Vagina (tissue), 2 donors: ENCODE results near the gene TDRD7. TPM values are rescaled to one million over a fixed set of nuclear protein-coding genes. Genes with fewer than 3 reads are reported as not detected.

ENCODE experiments used
- DNase-seq, 2 donors: peaks; one replicate each; pipeline ENCODE4 v3.0.0-alpha.2; 2017; ENCODE audit errors: extremely low spot score in 2 of 2
- H3K27ac ChIP-seq: fragments of 200-600 bp; sonication (generic); one replicate; pipeline ENCODE4 v1.5.1; 2019
- H3K27me3 ChIP-seq: fragments of 200-600 bp; sonication (generic); one replicate; pipeline ENCODE4 v1.5.1; 2019
- H3K36me3 ChIP-seq, 2 donors: fragments of 200-600 bp; sonication (generic); one replicate each; pipeline ENCODE4 v1.5.1; 2017 to 2019
- H3K4me1 ChIP-seq: fragments of 200-600 bp; sonication (generic); one replicate; pipeline ENCODE4 v1.5.1; 2019
- H3K4me3 ChIP-seq, 2 donors: fragments of 200-600 bp; sonication (generic); 1 replicate in 1 of 2; 2 replicates in 1 of 2; pipeline ENCODE4 v1.5.1; 2016 to 2019
- H3K9me3 ChIP-seq: fragments of 200-600 bp; sonication (generic); one replicate; pipeline ENCODE4 v1.5.1; 2019
- POLR2A ChIP-seq, 2 donors: fragments of 450-650 bp; IDR thresholded peaks; one replicate each; pipeline ENCODE4 v1.6.1; 2017; ENCODE audit warnings: antibody characterized with exemption in 2 of 2, mild to moderate bottlenecking in 2 of 2, moderate library complexity in 2 of 2
- POLR2AphosphoS5 ChIP-seq, 2 donors: sonication (generic); formaldehyde crosslinking; IDR thresholded peaks; one replicate each; pipeline ENCODE4 v1.9.0; 2017; ENCODE audit warnings: antibody characterized with exemption in 2 of 2, mild to moderate bottlenecking in 2 of 2, low read depth in 1 of 2; ENCODE audit not compliant: insufficient read depth in 1 of 2
- intact Hi-C: fragments of 100-400 bp; cut with DNase I; formaldehyde crosslinking; loops from one replicate; pipeline ENCODE4 v1.15.1; 2023
- total RNA-seq: library from RNA; depleted of rRNA; stranded (reverse); fragments of >200 nt; gene quantifications from one replicate; pipeline ENCODE4 v1.2.3, GENCODE V29; 2016
- TF ChIP-seq, protein P1 (sequence below), 3 experiments: fragments of 450-650 bp in 2 of 3; fragments of 200-600 bp in 1 of 3; sonication (generic) in 1 of 3; IDR thresholded peaks; one replicate each; pipeline ENCODE4 v1.5.1; 2017 to 2019; ENCODE audit warnings: antibody characterized with exemption in 3 of 3, mild to moderate bottlenecking in 2 of 3, moderate library complexity in 2 of 3

Gene TDRD7, protein sequence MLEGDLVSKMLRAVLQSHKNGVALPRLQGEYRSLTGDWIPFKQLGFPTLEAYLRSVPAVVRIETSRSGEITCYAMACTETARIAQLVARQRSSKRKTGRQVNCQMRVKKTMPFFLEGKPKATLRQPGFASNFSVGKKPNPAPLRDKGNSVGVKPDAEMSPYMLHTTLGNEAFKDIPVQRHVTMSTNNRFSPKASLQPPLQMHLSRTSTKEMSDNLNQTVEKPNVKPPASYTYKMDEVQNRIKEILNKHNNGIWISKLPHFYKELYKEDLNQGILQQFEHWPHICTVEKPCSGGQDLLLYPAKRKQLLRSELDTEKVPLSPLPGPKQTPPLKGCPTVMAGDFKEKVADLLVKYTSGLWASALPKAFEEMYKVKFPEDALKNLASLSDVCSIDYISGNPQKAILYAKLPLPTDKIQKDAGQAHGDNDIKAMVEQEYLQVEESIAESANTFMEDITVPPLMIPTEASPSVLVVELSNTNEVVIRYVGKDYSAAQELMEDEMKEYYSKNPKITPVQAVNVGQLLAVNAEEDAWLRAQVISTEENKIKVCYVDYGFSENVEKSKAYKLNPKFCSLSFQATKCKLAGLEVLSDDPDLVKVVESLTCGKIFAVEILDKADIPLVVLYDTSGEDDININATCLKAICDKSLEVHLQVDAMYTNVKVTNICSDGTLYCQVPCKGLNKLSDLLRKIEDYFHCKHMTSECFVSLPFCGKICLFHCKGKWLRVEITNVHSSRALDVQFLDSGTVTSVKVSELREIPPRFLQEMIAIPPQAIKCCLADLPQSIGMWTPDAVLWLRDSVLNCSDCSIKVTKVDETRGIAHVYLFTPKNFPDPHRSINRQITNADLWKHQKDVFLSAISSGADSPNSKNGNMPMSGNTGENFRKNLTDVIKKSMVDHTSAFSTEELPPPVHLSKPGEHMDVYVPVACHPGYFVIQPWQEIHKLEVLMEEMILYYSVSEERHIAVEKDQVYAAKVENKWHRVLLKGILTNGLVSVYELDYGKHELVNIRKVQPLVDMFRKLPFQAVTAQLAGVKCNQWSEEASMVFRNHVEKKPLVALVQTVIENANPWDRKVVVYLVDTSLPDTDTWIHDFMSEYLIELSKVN
- 13.5 TPM for total RNA-seq

DNA sequence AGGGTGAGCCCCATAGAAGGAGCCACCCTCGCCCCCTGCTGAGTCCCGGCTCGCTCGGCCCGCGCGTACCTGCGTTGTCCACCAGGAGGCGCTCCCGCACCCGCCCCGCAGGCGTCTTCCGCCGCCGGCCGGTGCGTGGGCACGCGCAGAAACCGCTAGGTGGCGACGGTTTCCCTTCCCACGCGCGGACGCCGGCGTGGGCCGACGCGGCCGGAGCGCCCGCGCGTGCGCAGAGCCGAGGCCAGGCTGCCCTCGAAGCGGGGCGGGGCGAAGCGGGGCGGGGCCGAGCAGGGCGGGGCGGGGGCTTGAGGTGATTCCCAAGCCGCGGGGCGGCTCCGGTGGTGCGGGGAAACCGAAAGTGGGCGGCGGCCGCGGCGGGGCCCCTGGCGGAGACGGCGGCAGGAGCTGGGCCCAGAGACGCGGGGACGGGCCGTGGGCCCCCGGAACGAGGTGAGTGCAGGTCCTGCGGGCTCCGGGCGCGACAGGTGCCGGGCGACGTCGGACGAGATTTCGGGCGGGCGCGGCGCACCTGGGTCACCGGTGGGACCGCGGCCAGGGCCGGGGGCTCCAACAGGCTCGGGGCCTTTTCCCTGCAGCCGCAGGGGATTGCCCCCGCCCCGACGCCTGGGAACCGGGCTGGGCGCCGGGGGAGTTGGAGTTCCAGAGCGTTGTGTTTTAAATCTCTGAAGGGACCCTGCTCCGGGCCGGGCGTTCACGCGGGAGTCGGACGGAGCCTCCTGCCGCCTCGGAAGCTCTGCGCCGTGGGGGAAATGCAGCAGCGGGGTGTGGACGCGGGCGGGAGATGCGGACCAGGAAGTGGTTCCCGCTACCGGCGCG, at the start of gene TDRD7:
TSS of gene TDRD7 (plus strand) at position 308 of the 837 bp plus-strand sequence. CDS start 16,370 bp downstream, outside the sequence.
- peak within 1 kb of the TSS; percentile 92 for H3K27ac ChIP-seq
- H3K4me3 ChIP-seq: peak within 1 kb of the TSS; percentile 75 to 96
- H3K4me1 ChIP-seq: peaks cover 20% of the 10 kb centered on the region
- intact Hi-C loops: loop anchor here (5.0 kb wide), 1 partner anchor 205 kb away; no protein-coding TSS in a partner anchor
- H3K36me3 ChIP-seq: no peaks in the 10 kb centered on the region
- H3K9me3 ChIP-seq: no peaks in the 10 kb centered on the region
- no peaks in the 10 kb centered on the region for H3K27me3 ChIP-seq
- no peak for DNase-seq
- TF ChIP-seq, protein P1, sequence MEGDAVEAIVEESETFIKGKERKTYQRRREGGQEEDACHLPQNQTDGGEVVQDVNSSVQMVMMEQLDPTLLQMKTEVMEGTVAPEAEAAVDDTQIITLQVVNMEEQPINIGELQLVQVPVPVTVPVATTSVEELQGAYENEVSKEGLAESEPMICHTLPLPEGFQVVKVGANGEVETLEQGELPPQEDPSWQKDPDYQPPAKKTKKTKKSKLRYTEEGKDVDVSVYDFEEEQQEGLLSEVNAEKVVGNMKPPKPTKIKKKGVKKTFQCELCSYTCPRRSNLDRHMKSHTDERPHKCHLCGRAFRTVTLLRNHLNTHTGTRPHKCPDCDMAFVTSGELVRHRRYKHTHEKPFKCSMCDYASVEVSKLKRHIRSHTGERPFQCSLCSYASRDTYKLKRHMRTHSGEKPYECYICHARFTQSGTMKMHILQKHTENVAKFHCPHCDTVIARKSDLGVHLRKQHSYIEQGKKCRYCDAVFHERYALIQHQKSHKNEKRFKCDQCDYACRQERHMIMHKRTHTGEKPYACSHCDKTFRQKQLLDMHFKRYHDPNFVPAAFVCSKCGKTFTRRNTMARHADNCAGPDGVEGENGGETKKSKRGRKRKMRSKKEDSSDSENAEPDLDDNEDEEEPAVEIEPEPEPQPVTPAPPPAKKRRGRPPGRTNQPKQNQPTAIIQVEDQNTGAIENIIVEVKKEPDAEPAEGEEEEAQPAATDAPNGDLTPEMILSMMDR (IDR thresholded peaks at IDR 0.05): peak; percentile 96 to 97 (median 97)
- no peak for TF ChIP-seq POLR2A (IDR thresholded peaks at IDR 0.05)
- TF ChIP-seq POLR2AphosphoS5 (IDR thresholded peaks at IDR 0.05; ENCODE audit: insufficient read depth in 1 of 2, low read depth in 1 of 2): peak in 1 of 2 donors; percentile 33

DNA sequence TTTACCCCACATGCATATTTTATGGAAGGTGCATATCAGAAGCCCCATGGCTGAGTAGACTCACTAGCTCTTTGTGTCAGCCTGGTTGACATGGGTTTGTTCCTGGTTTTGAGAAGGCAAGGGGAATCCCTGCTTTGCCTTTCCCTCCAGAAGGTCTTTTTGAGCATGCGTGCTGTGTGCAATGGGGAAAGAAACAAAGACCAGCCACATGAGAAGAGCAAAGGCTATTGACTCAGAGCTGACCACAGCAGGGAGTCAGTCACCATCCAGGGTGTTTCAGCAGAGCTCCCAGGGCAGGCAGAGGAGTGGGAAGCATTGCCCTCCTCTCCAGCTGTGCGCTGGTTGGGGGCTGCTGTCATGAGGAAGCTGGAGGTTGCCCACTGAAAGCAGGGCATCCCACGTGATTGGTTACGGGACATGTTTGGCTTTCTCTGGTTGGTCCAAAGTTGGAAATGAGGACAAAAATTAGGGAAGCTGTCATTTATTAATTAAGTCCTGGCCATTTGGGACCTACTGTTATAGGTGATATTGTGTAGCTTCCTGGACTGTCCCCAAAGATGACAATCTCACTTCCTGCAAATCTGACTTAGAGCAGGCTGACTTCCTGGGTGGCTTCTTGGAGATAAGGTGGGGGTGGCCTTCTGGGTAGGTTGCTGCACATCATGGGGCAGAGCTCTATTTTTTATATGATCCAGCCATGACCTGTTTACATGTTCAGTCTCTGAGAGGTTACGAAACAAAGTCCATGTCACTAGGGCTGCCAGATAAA, 48.9 kb upstream of the TDRD7 start:
- H3K36me3 ChIP-seq: no peaks in the 10 kb centered on the region
- no peak for DNase-seq
- no peak overlapping the region for H3K27ac ChIP-seq
- intact Hi-C loops: no loop called here
- no peaks in the 10 kb centered on the region for H3K27me3 ChIP-seq
- H3K4me3 ChIP-seq: no peak overlapping the region
- TF ChIP-seq POLR2AphosphoS5 (IDR thresholded peaks at IDR 0.05; ENCODE audit: insufficient read depth in 1 of 2, low read depth in 1 of 2): no peak
- no peaks in the 10 kb centered on the region for H3K4me1 ChIP-seq
- H3K9me3 ChIP-seq: no peaks in the 10 kb centered on the region

DNA sequence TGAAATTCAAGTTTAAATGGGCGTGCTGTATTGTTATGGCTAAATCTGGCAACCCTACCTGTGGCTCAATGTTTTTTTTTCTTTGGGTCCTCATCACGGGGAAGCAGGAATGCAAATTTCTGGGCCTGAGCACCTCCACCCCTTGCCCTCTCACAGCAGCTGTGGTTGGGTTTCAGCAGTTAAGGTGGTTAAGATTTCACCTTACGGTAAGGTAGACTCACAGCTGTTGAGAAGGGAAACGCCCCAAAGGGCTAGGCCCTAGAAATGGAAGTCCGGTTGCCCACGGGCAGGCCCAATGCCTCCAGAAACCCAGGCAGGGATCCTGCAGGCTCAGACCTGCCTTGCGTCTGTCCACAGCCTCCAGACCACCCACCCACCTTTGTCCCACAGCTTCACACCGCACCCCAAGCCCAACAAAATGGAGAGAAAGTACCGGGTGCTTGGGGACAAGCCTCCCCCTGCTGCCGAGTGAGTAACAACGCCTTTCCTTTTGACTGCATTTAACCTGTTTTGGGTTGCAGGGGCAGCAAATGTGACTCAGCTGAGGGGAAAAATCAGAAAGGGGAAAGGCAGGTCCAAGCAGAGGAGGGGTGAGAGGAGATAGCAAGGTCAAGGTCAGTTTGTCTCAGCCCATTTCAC, 48.1 kb upstream of the TDRD7 start:
- H3K27ac ChIP-seq: no peak overlapping the region
- no peak for TF ChIP-seq POLR2A (IDR thresholded peaks at IDR 0.05)
- TF ChIP-seq, protein P1 (IDR thresholded peaks at IDR 0.05): no peak
- no peak for TF ChIP-seq POLR2AphosphoS5 (IDR thresholded peaks at IDR 0.05; ENCODE audit: insufficient read depth in 1 of 2, low read depth in 1 of 2)
- intact Hi-C loops: no loop called here
- no peak for DNase-seq
- no peaks in the 10 kb centered on the region for H3K27me3 ChIP-seq
- no peaks in the 10 kb centered on the region for H3K36me3 ChIP-seq
- H3K4me3 ChIP-seq: no peak overlapping the region
- no peaks in the 10 kb centered on the region for H3K9me3 ChIP-seq
- H3K4me1 ChIP-seq: no peaks in the 10 kb centered on the region

DNA sequence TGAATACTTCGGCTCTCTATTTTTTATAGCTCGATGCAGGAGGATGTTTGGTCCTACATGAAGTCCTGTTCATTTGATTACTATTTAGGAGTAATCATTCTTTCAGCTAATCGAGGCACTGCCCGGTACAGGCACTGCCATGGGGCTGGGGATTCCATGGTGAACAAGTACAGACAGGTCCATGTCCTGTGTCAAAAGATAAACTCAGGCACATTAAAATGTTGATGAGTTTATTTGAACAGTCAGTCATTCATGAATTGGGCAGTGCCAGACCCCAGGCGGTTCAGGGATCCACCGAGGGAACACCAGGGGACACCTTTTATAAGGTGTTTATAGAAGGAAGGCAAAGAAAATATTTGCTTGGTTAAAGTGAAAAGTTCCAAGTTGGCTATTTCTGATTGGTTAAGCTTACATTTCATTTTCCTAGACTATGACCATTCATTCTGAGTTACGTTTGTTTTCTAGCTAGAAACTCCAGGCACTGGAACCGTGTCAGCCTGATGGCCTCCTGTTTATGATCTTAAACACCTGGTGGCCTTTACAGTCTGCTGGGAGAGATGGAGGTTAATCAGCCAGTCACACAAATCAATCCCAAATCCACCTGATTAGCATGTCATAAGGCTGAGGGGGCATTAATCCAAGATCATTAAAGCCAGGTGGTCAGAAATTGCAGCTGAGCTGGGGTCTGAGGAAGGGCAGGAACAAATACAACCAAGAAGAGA, 47.0 kb upstream of the TDRD7 start:
- intact Hi-C loops: no loop called here
- H3K36me3 ChIP-seq: peaks cover 0 to 2% of the 10 kb centered on the region in 2 donors
- DNase-seq: no peak
- H3K27ac ChIP-seq: no peak overlapping the region
- TF ChIP-seq, protein P1 (IDR thresholded peaks at IDR 0.05): no peak
- TF ChIP-seq POLR2A (IDR thresholded peaks at IDR 0.05) (no peak), POLR2AphosphoS5 (IDR thresholded peaks at IDR 0.05; ENCODE audit: insufficient read depth in 1 of 2, low read depth in 1 of 2) (no peak)
- H3K27me3 ChIP-seq: no peaks in the 10 kb centered on the region
- no peaks in the 10 kb centered on the region for H3K4me1 ChIP-seq
- no peak overlapping the region for H3K4me3 ChIP-seq
- H3K9me3 ChIP-seq: no peaks in the 10 kb centered on the region
